Activated CD8-positive, alpha-beta T cell treated with anti-CD3 and anti-CD28 coated beads for 36 hours (primary cell): Measurements from ENCODE around the gene CCS. TPM values are rescaled to one million over a fixed set of nuclear protein-coding genes. Genes with fewer than 3 reads are reported as not detected.
A peak's percentile ranks its signal among the peaks of the same experiment; 100 is the strongest.
"Not testable (repeated sequence)": the region's sequence is repeated elsewhere in the genome, so short reads cannot be mapped to it uniquely, and the experiment has no call there.

Experiments
- ATAC-seq: fragments of 200-7000 bp; cut with Tn5 transposase; one replicate; pipeline ENCODE4 v1.10.0; 2021; ENCODE audit warnings: mild to moderate bottlenecking, moderate library complexity
- CTCF ChIA-PET: fragments of 350-600 bp; sonication (Branson Sonifier 250); formaldehyde crosslinking; loops from one replicate; lab custom pipeline; 2021; ENCODE audit warnings: antibody characterized with exemption; lab: Charles Lee
- POLR2A ChIA-PET: fragments of 350-600 bp; sonication (Branson Sonifier 250); formaldehyde crosslinking; loops from one replicate; lab custom pipeline; 2021; ENCODE audit warnings: antibody characterized with exemption; lab: Charles Lee
- DNase-seq: peaks from one replicate; pipeline ENCODE4 v3.0.0-alpha.2; 2020
- H3K27ac Mint-ChIP-seq: one replicate; pipeline ENCODE4 v1.8.0; 2021; ENCODE audit warnings: mild to moderate bottlenecking, mixed read lengths
- H3K27me3 Mint-ChIP-seq: one replicate; pipeline ENCODE4 v1.8.0; 2021; ENCODE audit warnings: mixed read lengths
- H3K36me3 Mint-ChIP-seq: one replicate; pipeline ENCODE4 v1.8.0; 2021; ENCODE audit warnings: low read depth, mixed read lengths
- H3K4me1 Mint-ChIP-seq: one replicate; pipeline ENCODE4 v1.8.0; 2021; ENCODE audit warnings: low read depth, mixed read lengths
- H3K4me3 Mint-ChIP-seq: one replicate; pipeline ENCODE4 v1.8.0; 2021; ENCODE audit warnings: mild to moderate bottlenecking, moderate library complexity, mixed read lengths
- H3K9me3 Mint-ChIP-seq: one replicate; pipeline ENCODE4 v1.8.0; 2021; ENCODE audit warnings: mixed read lengths
- intact Hi-C: fragments of 100-400 bp; cut with micrococcal nuclease; formaldehyde crosslinking; loops from one replicate; pipeline ENCODE4 v1.10.0; 2022
- total RNA-seq, 2 experiments: library from RNA; stranded (reverse); gene quantifications; one replicate each; pipeline ENCODE4 v1.2.3, GENCODE V29; 2021
- TF ChIP-seq, protein P1 (sequence below): fragments of 200-600 bp; IDR thresholded peaks from one replicate; pipeline ENCODE4 v1.8.0; 2022; ENCODE audit warnings: antibody characterized with exemption, mild to moderate bottlenecking

Gene CCS
- total RNA-seq, 2 experiments from 2014 or later: 22.0 to 25.6 TPM

DNA sequence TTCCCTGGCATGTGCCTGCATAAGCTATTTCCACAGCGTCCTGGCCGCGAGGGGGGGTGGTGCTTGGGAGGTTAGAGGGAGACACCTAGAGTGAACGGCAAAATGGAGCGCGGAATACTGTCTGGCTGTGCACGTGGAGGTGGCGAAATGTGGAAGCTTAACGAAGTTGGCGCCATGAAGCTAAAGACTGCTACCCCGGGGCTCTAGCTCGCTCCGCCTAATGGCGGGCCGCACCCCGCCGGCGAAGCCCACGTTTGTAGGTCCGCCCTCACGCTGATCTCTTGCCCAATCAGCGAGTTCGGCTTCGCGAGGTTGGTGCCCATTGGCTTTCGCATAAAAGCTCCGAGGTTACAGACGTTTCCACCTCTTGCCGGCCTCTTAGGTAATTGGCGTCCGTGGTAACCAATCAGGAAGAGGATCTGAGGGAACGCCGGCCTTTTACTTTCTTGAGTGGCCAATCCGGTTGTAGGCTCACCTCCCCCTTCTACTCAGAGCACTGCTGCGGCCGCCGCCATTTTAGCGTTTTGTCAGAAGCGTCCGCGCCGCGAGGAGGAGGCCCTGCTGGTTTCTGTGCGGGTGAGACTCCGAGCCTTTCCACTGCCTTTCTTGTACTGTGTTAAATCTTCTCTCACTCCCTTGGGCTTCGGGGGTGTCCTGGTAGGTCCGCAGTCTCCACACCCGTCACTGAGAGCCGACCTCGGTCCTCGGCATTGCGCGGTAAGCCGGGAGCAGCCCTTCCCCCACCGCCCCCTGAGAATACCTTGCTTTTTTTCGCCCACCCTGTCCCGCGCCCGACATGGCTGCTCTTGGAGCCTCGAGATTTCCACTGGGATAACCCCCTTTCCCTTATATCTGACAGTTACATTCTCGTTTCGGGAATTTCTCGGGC lies 45.4 kb downstream of the CCS start, which contains the start of gene RBM4:
TSS of gene RBM4 (plus strand) at position 527 of the 889 bp plus-strand sequence. CDS start 1,009 bp downstream, outside the sequence.
- no peaks in the 10 kb centered on the region for H3K27me3 Mint-ChIP-seq
- ChIA-PET CTCF (interaction anchor here (0.6 to 4.3 kb wide), 15 partner anchors 10 to 220 kb away, joined by 3 to 29 read pairs (median 4); partner anchors contain the start of genes CCDC87, CCS, MRPL11 and RBM14), POLR2A (interaction anchor here (0.6 to 27.4 kb wide), 17 partner anchors 10 to 575 kb away, joined by 3 to 558 read pairs (median 7); partner anchors contain the start of genes ACTN3, RBM14, RBM4B and ZDHHC24)
- peak within 1 kb of the TSS; percentile 83 for H3K4me3 Mint-ChIP-seq
- H3K36me3 Mint-ChIP-seq: peaks cover 72% of the 10 kb centered on the region
- ATAC-seq (peak; percentile 95), DNase-seq (peak; percentile 99)
- peaks cover 56% of the 10 kb centered on the region for H3K4me1 Mint-ChIP-seq
- intact Hi-C loops: loop anchor here (2.0 to 5.0 kb wide), 2 partner anchors 20 to 39 kb away; partner anchors contain the start of gene RBM4B
- H3K27ac Mint-ChIP-seq: peak within 1 kb of the TSS; percentile 98
- TF ChIP-seq, protein P1, sequence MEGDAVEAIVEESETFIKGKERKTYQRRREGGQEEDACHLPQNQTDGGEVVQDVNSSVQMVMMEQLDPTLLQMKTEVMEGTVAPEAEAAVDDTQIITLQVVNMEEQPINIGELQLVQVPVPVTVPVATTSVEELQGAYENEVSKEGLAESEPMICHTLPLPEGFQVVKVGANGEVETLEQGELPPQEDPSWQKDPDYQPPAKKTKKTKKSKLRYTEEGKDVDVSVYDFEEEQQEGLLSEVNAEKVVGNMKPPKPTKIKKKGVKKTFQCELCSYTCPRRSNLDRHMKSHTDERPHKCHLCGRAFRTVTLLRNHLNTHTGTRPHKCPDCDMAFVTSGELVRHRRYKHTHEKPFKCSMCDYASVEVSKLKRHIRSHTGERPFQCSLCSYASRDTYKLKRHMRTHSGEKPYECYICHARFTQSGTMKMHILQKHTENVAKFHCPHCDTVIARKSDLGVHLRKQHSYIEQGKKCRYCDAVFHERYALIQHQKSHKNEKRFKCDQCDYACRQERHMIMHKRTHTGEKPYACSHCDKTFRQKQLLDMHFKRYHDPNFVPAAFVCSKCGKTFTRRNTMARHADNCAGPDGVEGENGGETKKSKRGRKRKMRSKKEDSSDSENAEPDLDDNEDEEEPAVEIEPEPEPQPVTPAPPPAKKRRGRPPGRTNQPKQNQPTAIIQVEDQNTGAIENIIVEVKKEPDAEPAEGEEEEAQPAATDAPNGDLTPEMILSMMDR: no peak
- peaks cover 2% of the 10 kb centered on the region for H3K9me3 Mint-ChIP-seq

DNA sequence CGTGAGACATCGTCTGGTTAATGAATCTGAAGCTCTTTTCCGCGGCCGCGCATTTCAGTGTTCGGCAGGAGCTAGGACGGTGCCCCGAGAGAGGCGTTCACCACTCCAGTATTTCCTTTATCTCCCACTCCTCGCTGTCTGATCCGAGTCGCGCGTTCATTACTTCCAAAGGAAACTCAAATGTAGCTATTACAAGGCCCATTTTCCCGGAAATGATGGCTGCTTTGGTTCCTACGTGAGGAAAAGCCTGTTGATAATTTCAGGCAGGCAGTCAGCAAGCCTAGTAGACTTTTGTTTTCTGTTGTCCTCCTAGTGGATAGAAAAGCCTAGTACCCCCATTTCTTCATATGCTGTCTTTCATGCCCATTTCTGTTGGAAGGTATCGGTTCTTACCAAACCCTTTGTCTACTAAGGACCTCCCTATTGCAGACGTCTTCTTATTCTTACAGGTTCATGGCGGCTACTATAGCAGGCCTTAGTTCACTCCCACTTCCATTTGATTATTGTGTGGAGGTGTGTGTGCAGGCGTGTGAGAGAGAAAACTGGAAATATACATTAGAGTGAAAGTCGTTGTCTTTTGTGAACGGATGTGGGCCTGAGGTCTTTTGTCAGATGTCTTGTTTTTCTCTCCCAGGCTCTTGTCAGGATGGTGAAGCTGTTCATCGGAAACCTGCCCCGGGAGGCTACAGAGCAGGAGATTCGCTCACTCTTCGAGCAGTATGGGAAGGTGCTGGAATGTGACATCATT lies 46.3 kb downstream of the CCS start:
- ATAC-seq (no peak), DNase-seq (peak; percentile 37)
- H3K27me3 Mint-ChIP-seq: no peaks in the 10 kb centered on the region
- peak overlapping the region; percentile 98 for H3K27ac Mint-ChIP-seq
- intact Hi-C loops: loop anchor here (2.0 to 5.0 kb wide), 2 partner anchors 20 to 38 kb away; partner anchors contain the start of gene RBM4B
- H3K4me1 Mint-ChIP-seq: peaks cover 63% of the 10 kb centered on the region
- H3K9me3 Mint-ChIP-seq: peaks cover 2% of the 10 kb centered on the region
- H3K36me3 Mint-ChIP-seq: peaks cover 77% of the 10 kb centered on the region
- ChIA-PET POLR2A (interaction anchor here (0.8 to 27.4 kb wide), 12 partner anchors 9 to 109 kb away, joined by 3 to 558 read pairs (median 8); partner anchors contain the start of genes ACTN3, RBM14, RBM4B and ZDHHC24), CTCF (interaction anchor here (0.6 to 4.3 kb wide), 9 partner anchors 9 to 49 kb away, joined by 3 to 29 read pairs (median 4); partner anchors contain the start of genes CCDC87, CCS, RBM14 and RBM4B)
- peak overlapping the region; percentile 83 for H3K4me3 Mint-ChIP-seq
- TF ChIP-seq, protein P1: peak; percentile 15

DNA sequence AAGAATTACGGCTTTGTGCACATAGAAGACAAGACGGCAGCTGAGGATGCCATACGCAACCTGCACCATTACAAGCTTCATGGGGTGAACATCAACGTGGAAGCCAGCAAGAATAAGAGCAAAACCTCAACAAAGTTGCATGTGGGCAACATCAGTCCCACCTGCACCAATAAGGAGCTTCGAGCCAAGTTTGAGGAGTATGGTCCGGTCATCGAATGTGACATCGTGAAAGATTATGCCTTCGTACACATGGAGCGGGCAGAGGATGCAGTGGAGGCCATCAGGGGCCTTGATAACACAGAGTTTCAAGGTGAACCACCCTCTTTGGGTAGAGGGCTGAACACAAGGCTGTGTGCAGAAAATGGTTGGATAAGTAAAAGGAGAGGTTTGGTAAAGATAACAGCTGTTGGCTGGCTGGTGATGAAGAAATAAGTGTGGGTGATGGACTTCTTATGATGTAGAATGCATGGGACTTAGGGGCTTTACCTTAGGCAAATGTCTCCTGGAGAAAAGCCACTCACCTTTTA lies 46.9 kb downstream of the CCS start:
- peak overlapping the region; percentile 98 for H3K27ac Mint-ChIP-seq
- H3K4me3 Mint-ChIP-seq: peak overlapping the region; percentile 83
- H3K9me3 Mint-ChIP-seq, ATAC-seq, DNase-seq, H3K27me3 Mint-ChIP-seq: not testable (repeated sequence)
- POLR2A ChIA-PET: interaction anchor here (1.4 to 27.4 kb wide), 9 partner anchors 8 to 91 kb away, joined by 3 to 558 read pairs (median 9); partner anchors contain the start of genes RBM14 and RBM4B
- intact Hi-C loops: loop anchor here (2.0 to 5.0 kb wide), 2 partner anchors 21 to 37 kb away; partner anchors contain the start of gene RBM4B
- H3K4me1 Mint-ChIP-seq: peaks cover 63% of the 10 kb centered on the region
- CTCF ChIA-PET: interaction anchor here (0.7 to 4.3 kb wide), 4 partner anchors 9 to 38 kb away, joined by 3 to 29 read pairs (median 10); partner anchors contain the start of genes RBM14 and RBM4B
- H3K36me3 Mint-ChIP-seq: peaks cover 78% of the 10 kb centered on the region

DNA sequence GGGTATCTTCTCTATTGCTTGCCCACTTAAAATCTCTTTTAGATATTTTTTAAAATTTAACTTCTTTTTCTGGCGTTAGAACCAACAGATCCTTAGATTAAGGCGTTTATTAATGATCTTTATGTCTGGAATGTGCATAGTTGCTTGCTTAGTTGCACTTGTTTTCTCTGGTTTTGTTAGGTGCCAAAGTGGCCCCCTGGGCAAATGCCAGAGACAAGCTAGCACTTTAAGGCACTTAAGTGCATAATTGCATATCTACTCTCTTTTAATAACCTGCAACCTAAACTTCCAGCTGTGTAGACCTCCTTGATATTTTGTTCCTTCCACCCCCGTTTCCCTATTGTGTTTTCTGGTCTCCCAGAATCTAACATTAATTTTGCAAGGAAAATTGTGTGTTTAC lies 48.8 kb downstream of the CCS start:
- TF ChIP-seq, protein P1: no peak
- Mint-ChIP-seq H3K9me3 (no peaks in the 10 kb centered on the region), H3K4me3 (peak overlapping the region; percentile 83), H3K27ac (peak overlapping the region; percentile 98), H3K36me3 (peaks cover 92% of the 10 kb centered on the region), H3K4me1 (peaks cover 79% of the 10 kb centered on the region), H3K27me3 (no peaks in the 10 kb centered on the region)
- DNase-seq (no peak), ATAC-seq (no peak)
- CTCF ChIA-PET: interaction anchor here (1.1 kb wide), 1 partner anchor 62 kb away, joined by 5 read pairs; no protein-coding TSS in a partner anchor
- intact Hi-C loops: no loop called here
- POLR2A ChIA-PET: interaction anchor here (0.9 to 27.4 kb wide), 4 partner anchors 6 to 29 kb away, joined by 3 to 558 read pairs (median 33); partner anchors contain the start of gene RBM14
